ENCODE measurements around the gene CAPRIN1.
"Not testable (repeated sequence)": the region's sequence is repeated elsewhere in the genome, so short reads cannot be mapped to it uniquely, and the experiment has no call there.

The CAPRIN1 gene

DNA sequence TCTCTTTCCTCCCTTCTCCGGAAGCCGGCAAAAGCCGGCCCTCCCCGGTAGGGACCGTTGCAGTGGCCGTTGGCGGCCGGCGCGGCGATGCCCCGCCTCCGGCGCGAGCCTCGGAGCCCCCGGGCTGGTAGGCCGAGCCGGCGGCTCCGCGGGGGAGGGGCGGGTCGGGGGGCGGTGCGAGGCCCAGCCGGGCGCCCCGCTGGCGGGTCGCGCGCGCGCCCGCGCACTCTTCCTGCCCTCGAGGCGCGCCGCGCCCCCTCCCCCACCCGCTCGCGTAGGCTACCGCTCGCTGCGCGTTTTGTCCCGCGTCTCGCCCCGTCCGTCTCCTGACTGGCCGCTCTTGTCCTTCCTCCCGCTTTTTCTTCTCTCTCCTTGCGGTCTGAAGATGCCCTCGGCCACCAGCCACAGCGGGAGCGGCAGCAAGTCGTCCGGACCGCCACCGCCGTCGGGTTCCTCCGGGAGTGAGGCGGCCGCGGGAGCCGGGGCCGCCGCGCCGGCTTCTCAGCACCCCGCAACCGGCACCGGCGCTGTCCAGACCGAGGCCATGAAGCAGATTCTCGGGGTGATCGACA is 591 bp downstream of the CAPRIN1 start:
- DNase-seq: peak; percentile 90

GRCh38 chr11:34052608-34053160 is 1.2 kb downstream of the CAPRIN1 start:
- no peak for DNase-seq

GRCh38 chr11:34053161-34053686 is 1.7 kb downstream of the CAPRIN1 start:
- peak; percentile 53 for DNase-seq

DNA sequence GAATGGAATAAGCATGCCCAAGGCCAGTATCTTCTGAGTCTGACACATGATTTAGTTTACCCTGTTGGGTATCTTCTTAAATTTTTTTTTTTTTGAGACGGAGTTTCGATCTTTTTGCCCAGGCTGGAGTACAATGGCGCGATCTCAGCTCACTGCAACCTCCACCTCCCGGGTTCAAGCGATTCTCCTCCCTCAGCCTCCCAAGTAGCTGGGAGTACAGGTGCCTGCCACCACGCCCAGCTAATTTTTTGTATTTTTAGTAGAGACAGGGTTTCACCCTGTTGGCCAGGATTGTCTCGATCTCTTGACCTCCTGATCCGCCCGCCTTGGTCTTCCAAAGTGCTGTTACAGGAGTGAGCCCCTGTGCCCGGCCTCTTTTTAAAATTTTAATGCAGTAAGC is 2.8 kb downstream of the CAPRIN1 start:
- DNase-seq: not testable (repeated sequence)

- no peak for DNase-seq
These were observed 3.9 kb downstream of the CAPRIN1 start for GRCh38 chr11:34055218-34056000.

DNA sequence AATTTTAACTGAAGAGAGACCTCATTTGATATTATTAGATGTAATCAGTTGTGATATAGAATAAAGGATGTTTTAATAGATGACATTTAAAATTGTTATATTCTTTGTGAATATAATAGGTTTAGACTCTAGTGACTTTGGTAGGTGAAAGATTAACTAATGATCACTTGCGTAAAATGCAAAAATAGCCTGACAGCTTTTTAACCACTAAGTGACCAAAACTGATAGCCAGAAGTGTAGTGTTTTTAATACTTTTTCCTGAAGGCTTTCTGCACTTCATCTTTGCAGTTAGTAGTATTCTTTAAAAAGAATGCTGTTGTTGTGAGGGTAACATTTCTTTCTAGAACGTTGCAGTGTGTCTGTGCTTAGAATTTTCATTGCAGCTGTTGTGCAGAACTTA is 5.1 kb downstream of the CAPRIN1 start:
- DNase-seq: no peak

GRCh38 chr11:34063061-34063795 is 11.7 kb downstream of the CAPRIN1 start:
- DNase-seq: no peak

DNA sequence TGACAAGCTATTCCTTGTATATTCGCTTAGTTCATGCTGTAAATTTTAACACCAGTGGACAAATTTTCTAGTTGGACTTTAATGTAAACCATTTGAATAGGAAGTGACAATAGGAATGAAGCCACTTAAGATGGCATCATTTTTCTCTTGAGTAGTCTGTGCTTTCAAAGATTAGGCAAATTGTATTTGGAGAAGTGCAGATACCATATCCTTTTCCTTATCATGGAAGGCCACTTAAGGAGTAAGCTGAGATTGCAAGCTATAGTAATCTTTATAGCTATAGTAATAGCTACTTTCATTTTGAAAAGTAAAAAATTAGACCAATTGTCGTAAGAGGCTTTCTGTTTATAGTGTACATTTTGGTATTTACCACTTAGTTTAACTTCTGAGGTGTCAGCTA is 12.8 kb downstream of the CAPRIN1 start:
- no peak for DNase-seq

GRCh38 chr11:34065505-34066203 is 14.1 kb downstream of the CAPRIN1 start:
- DNase-seq: no peak

- DNase-seq: not testable (repeated sequence)
These were observed 15.2 kb downstream of the CAPRIN1 start for GRCh38 chr11:34066766-34067165.

DNA sequence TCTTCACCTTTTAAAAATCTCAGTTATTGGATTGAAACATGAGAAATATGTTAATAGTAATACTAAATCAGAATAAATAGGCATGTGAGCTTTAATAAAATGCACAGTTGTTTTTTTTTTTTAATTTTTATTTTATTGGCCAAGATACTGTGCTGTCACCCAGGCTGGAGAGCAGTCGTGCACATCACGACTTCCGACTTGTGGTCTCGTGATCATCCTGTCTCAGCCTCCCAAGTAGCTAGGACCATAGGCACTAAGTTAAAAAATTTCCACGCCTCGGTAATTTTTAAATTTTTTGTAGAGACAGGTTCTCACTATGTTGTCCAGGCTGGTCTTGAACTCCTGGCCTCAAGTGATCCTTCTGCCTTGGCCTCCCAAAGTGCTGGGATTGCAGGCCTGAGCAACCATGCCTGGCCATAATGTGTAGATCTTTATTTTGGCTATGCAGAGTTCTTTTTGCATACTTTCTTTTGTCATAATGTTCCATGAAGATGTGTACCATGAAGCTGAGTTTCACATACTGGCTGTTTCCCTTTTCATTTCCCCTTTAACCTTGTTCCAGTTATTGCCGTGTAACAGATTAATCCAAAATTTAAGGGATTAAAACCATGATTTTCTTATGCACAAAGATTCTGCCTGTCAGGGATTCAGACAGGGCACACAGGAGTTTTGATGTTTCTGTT is 16.0 kb downstream of the CAPRIN1 start:
- DNase-seq: no peak

- no peak for DNase-seq
These were observed 16.6 kb downstream of the CAPRIN1 start for GRCh38 chr11:34068111-34068510.

- DNase-seq: not testable (repeated sequence)
These were observed 19.8 kb downstream of the CAPRIN1 start for GRCh38 chr11:34071306-34071705.

- no peak for DNase-seq
These were observed 20.5 kb downstream of the CAPRIN1 start for GRCh38 chr11:34072041-34072440.

DNA sequence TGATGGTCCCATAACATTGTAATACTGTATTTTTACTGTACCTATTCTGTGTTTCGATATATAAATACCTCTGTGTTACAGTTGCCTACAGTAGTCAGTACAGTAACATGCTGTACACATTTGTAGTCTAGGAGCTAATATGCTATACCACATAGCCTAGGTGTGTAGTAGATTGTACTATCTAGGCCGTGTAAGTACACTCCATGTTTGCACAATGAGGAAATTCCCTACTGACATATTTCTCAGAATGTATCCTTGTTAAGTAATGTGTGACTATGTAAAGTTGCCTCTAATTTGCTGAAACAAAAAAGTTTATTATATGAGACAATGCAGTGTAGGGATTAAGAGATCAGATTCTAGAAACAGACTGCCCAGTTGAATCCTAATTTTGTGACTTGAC is 21.3 kb downstream of the CAPRIN1 start:
- DNase-seq: no peak

DNA sequence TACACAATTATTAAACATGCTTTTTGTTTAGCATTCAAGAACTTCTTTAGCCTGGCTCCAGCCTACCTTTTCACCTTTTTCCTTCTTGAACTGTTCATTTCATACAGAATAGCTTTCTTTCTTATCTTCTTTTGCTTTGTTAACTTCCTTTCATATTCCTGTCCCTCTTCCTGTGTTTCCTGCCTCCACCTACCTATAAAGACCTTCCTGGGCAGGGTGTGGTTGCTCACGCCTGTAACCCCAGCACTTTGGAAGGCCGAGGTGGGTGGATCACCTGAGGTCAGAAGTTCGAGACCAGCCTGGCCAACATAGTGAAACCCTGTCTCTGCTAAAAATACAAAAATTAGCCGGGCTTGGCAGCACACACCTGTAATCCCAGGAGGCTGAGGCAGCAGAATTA is 22.9 kb downstream of the CAPRIN1 start:
- no peak for DNase-seq

DNA sequence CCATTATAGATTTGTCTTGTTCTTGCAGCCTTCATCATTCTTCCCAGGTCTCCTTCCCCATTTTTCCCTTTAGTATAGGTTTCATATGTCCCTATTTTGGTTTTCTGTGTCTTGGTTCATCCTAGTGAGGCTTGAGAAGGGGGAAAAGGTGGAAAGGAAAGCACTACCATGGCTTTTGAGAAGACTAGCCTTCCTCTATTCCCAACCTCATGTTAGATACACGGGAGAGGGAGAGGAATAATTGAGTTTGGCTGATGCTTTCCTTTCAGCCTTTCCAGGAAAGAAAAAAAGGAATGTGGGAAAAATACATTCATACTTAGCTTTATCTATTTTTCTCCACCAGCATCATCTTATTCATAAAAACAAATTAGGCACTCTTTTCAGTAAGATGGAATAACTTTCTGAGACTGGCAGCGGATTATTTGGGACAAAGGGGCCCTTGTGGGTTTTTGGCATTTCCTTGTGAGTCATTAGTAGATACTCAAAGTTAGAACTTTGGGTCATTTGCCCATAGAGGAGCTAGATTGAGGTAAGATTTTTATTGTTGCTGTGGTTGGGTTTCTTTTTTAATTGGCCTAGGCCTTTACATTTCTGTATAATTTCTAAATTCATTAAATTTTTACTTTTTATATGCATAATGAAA is 23.8 kb downstream of the CAPRIN1 start:
- no peak for DNase-seq

- DNase-seq: no peak
These were observed 29.1 kb downstream of the CAPRIN1 start for GRCh38 chr11:34080609-34081008.

- DNase-seq: no peak
These were observed 33.1 kb downstream of the CAPRIN1 start for GRCh38 chr11:34084637-34085036.

GRCh38 chr11:34086554-34087283 is 35.2 kb downstream of the CAPRIN1 start:
- no peak for DNase-seq

DNA sequence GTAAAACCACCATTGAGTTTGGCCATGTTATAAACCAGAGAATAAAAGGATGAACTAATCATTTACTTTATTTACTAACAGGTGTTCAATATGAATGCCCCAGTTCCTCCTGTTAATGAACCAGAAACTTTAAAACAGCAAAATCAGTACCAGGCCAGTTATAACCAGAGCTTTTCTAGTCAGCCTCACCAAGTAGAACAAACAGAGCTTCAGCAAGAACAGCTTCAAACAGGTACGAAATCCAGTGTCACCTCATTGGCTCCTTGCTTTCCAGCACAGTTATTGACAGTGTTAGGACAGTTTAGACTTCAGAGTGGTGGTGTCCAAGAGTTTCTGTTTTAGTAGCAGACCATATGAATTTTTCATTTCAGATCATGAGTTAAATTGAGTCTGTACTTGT is 40.3 kb downstream of the CAPRIN1 start:
- DNase-seq: no peak
